ENCODE results near the gene MAML3.

DNA sequence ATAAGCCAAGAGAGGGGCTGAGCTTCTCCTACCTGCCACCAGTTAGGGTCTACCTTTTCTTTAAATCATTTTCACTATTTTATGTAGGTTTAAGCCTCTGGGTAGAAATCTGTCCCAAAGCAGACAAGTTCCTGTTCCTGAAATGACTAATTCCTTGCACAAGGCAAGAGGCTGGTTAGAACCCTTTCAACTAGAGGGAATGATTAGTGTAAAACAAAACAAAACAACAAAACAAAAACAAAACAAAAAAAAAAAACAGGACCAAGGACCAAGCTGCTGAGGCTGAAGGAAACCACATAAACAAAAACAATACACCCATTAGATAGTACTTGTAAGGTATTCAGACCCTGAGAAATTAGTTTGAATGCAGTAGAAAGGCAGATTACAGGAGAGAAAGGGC, 62.7 kb downstream of the MAML3 start:
- no peak for TF ChIP-seq CTCF (IDR thresholded peaks at IDR 0.05 in 8 of 11, conservative IDR thresholded peaks at IDR 0.05 in 3 of 11)
- no peak for TF ChIP-seq POLR2AphosphoS5 (IDR thresholded peaks at IDR 0.05)
- TF ChIP-seq POLR2A (IDR thresholded peaks at IDR 0.05): no peak

All from spleen (tissue), 7 donors.